GM11168 (cell line): ENCODE data around the gene DUSP1.

Source experiments
- in situ Hi-C: fragments of 300-500 bp; cut with MboI; formaldehyde crosslinking; loops from one replicate; pipeline ENCODE4 v1.12.0; 2022; ENCODE audit warnings: low sequenced_read_pairs; ENCODE audit not compliant: unreplicated experiment

The DUSP1 gene

GRCh38 chr5:172747471-172747870, 23.5 kb downstream of the DUSP1 start:
- in situ Hi-C loops = no loop called here

DNA sequence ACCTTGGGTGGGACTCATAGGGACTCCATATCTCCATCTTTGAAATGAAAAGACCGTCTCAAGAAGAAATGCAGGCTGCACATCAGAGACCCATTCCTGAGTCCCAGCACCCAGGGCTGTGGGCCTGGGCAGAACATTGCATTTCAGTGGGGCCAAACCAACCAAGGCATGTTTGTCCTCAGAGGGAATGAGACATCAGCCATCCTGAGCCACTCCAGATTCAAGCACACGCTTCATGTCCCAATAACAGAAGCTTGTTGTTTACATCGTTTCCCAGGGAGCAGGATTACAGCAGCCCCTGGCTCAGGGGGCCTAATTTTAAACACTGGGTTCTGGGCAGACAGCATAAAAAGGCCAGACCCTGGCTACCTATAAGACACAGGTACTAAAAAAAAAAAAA, 24.3 kb downstream of the DUSP1 start:
- in situ Hi-C loops = no loop called here

DNA sequence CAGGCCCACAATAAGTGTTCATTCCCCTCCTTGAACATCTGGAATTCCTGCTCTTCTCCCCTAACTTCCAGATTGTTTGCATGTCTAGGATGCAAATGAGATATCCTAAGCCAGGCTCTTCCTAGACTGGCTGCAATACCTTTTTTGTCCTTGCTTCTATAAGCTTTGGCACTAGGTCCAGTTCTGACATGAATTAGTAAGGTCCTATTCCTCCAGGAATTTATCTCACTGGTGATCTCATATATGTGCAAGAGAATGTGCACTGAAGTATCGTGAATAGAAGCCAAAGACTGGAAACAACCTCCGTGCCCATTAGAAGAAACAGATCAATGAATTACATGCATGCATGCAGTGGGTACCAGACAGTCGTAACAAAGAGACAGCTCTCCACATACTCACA, 25.2 kb downstream of the DUSP1 start:
- in situ Hi-C loops = no loop called here

DNA sequence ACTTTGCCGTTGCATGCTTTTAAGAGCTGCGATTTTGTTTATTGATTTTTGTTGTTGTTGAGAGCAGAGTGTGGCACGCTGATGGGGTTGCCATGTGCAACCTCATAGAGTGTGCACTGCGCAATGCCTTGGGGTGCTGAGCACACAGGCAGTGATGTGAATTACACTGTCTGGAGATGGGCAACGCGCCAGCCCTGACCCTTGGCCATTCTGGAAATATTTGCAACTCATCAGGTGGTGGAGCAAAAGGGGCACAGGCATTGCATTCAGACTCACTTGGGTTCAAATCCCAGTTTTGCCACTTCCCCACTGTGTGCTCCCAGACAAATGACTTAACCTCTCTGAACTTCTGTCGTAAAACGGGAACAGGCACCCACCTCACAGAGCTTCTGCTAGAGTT, 25.6 kb downstream of the DUSP1 start:
- in situ Hi-C loops = no loop called here

DNA sequence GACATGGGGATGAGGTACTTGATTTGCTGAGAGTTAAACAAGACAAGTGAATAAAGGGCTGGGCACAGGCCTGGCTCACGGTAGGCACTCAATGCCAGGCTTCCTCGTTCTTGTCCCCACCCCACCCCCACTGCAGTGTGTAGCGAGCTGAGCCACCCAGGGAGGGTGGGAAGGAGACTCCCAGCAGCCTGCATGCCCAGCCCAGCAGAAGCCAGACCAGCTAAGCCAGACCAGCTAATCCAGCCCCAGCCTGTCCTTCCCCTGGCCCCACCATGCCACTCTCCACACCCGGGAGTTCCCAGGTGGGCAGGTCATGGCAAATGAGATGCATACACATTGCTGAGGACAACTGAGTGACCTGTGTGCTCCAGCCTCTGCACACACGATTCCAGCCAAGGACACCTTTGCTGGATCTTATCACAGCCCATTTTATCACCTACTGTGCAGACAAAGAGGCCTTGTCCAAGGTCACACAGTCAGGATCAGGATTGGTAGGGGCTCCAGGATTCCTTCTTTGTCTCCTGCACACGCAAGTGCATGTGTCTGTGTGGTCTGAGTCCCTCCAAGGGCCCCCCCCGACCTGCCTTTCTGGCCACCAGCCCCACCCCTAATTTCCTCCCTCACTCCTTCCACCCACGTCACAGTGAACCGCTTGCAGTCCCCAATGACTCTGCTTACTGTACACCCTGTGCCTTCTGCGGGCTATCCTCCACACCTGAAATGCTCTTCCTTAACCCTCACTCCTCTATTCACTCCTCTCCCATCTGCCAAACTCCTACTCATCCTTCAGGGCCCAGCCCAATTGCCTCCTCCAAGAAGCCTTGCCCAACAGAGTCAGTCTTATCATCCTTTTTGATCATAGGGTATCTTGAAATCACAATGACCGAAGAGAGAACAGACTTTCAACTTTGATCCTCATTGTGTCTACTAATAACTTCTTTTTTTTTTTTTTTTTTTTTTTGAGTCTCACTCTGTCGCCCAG, 26.6 kb downstream of the DUSP1 start:
- in situ Hi-C loops = no loop called here

GRCh38 chr5:172743112-172743959, 27.7 kb downstream of the DUSP1 start:
- in situ Hi-C loops = no loop called here

- in situ Hi-C loops = no loop called here
Measured at GRCh38 chr5:172741206-172741582, 29.8 kb downstream of the DUSP1 start.

- in situ Hi-C loops = no loop called here
Measured at GRCh38 chr5:172740428-172741205, 30.4 kb downstream of the DUSP1 start.

DNA sequence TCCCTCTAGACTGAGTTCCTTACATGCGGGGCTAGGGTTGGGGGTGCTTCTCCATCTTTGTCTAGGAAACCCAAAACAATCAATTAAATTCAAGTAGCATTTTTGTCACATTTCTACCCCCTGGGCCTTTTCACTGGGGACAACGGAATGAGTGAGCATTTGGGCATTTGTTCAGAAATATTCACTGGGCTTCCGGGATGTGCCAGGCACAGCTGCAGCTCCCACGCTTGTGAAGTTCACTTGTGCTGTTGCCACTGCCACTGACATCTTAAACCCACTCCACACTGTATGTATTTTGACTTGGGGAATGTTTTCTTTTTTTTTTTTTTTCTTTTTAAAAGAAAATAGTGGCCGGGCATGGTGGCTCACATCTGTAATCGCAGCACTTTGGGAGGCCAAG, 31.6 kb downstream of the DUSP1 start:
- in situ Hi-C loops = no loop called here

DNA sequence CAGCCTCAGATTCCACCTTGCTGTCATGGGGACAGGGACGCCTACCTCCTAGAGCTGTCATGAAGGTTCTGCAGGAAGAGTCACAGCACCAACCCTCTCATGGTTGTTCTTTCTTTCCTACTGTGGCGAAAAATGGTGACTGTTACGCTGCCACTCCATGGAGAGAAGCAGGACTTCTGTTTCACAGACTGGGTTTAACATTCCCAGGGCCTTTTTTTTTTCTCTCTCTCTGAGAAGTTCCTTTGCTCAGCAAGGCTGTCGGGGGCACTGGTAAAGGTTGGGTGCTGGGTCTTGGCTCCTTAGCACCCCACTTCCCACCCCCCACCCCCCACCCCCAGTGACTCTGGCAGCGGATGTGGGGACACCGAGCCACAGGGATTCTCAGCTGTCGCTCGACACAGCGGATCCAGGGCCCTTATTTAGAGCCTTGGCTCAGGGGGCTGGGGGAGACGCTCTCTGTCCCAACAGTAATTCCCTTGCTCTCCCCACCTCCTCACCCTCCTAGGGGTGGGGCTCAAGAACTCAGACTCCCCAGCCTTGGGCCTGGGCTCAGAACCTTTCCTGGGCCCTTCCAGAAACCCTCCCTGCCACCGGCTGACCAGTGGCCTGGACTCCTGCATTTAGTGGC, 34.4 kb downstream of the DUSP1 start:
- in situ Hi-C loops = no loop called here

- in situ Hi-C loops = no loop called here
Measured at GRCh38 chr5:172735141-172735831, 35.7 kb downstream of the DUSP1 start.

DNA sequence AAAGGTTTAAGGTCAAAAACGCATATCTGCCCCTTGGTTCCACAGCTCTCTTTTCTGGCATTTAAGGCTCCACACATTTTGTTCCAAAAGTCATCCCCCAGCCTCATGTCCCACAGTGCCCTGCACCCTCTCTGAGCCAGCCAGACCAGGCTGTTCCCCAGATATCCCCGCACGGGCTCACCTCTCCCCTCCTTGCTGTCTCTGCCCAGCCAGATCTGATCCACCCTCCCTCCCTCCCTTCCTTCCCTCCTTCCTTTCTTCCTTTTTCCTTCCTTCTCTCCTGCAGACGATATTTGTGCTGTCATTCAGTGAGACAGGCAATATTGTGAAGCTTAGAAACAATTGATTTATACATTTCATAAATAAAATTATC, 37.0 kb downstream of the DUSP1 start:
- in situ Hi-C loops = no loop called here

DNA sequence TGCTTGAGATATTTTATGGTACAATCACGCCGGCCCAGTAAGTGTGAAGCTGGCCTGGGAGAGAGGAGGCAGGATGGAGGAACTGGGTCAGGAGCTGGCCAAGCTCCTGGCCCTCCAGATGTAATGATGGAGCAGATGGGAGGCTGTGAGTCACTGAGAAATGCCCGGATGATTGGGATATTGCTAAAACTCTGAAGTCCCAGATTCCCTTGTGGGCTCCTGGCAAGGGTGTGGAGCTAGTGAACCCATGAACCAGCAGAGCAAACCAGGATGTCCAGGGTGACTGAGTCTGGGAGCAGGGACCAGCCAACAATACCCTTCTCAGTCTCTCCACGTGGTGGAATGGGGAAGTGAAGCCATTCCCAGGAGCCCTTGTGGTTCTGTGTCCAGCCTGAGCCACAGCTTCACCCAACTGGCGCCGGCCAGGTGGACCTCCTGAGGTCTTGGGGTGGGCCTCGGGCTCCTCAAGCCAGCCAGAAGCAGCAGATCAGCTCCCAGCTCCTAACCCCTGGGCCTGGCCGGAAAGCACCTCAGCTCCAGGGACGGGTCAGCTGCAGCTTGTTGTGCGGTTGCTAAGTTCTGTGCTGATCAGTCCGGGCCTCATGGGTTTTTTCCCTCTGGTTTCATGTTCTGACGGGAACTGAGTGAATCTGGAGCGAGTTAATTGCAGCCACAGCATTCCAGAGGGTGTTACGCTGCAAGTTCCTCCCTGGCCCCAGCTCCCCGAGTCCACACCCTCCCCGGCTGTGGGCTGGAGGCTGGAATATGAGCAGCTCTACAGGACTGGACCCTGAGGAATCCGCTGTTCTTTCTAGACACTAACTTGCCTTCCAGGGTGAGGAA, 37.6 kb downstream of the DUSP1 start:
- in situ Hi-C loops = no loop called here

GRCh38 chr5:172732201-172732865, 38.7 kb downstream of the DUSP1 start:
- in situ Hi-C loops = no loop called here

GRCh38 chr5:172731680-172732074, 39.3 kb downstream of the DUSP1 start:
- in situ Hi-C loops = no loop called here

DNA sequence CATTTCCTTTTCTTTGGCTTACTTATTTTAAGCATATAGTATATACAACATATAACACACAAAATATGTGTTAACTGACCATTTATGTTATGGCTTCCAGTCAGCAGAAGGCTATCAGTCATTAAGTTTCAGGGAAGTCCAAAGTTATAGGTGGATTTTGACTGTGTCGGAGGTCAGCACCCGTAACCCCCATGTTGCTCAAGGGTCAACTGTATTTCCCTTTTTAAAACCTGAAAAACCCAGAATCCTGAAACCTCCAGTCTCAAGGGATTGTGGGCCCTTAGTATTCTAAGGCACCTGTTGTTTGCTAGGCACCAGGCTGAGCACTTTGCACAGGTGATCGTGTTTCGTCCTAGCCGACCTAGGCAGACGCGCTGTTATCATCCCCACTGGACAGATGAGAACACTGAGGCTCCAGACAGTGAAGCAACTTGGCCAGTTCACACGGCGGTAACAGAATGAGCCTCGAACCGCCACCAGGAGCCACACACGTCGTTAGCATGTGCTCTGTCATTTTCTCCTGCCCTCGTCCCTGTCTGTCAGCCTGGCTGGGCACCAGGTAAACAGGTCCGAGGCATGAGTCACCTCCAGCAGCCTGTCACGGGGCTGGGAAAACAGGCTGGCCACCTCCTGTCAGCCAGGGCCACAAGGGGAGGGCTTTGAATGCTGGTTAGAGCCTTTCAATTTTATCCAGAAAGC, 39.9 kb downstream of the DUSP1 start:
- in situ Hi-C loops = no loop called here

- in situ Hi-C loops = no loop called here
Measured at GRCh38 chr5:172730222-172730621, 40.8 kb downstream of the DUSP1 start.

DNA sequence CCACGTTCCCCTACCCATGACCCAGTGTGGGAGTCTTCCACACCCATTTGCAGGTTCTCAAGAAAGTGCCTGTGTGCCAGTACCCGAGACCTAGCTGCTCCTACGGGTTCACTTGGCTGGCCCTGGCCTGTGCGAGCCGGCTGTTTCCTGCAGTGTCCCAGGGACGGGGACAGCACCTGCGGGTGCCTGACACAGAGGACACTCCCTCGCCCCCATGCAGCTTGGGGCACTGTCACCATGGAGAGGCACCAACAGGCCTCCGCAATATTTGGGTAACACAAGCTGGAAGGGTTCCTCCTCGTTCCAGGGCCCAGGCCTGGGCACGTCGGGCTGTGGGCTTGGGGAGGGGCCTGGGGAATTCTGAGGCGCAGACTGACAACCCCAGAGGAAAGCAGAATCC, 41.4 kb downstream of the DUSP1 start:
- in situ Hi-C loops = no loop called here
